IPS DF 4.7 (cell line): Measurements from ENCODE around the gene ERFE.
"Not testable (repeated sequence)": the region's sequence is repeated elsewhere in the genome, so short reads cannot be mapped to it uniquely, and the experiment has no call there.

Experiments
- DNase-seq: peaks from one replicate; pipeline ENCODE4 v3.0.0-alpha.2; 2013; ENCODE audit warnings: low spot score; ENCODE audit errors: extremely low read depth

Gene ERFE, protein sequence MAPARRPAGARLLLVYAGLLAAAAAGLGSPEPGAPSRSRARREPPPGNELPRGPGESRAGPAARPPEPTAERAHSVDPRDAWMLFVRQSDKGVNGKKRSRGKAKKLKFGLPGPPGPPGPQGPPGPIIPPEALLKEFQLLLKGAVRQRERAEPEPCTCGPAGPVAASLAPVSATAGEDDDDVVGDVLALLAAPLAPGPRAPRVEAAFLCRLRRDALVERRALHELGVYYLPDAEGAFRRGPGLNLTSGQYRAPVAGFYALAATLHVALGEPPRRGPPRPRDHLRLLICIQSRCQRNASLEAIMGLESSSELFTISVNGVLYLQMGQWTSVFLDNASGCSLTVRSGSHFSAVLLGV

DNA sequence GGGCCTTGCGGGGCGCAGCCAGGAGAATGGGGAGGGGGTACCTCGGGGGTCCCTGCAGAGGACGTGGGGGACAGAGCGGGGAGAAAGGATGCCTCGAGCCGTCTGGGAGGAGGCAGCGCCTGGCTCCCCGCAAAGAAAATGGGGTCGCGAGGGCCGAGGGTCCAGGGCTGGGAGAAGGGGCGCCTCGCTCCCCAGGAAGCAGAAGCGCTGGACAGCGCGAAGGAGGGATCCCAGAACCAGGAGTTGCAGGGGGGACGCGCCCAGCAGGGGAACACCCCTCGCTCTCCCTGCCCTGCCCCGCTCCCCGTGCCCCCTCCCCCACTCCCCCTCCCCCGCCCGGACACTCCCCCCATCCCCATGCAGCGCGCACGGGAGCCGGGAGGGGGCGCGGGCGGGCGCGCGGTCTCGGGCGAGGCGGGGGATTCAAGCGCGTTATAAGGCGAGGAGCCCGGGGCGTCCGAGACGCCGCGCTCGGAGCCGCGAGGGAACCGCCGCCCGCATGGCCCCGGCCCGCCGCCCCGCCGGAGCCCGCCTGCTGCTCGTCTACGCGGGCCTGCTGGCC, at the start of gene ERFE:
Gene ERFE (plus strand): TSS at position 462 of the 562 bp plus-strand sequence. CDS start 38 bp downstream, at position 500.
- DNase-seq = no peak

GRCh38 chr2:238113611-238114010, 45.2 kb upstream of the ERFE start:
- DNase-seq = no peak

DNA sequence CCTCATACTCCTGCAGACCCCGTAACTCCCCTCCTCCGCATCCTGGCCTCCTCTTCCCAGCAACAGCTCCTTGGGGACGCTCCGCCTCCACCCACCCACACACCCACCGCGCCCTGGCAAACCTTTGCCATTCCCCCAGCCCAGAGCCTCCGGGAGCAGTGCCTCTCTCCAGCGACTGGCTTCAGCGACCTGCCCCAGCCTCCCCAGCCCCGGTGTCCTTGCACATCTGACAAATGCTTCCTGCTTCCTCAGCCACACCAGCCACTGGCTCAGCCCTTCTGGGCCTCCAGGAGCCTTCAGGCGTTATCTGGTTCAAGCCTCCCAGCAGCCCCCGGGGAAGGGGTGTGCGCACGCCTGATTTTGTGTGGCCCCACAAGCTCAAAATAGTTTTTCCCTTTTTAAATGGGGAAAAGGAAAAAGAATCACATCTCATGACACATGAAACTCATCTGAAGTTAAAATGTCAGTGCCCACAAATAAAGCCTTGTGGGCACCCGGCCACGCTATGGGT, 44.4 kb upstream of the ERFE start:
- no peak for DNase-seq

DNA sequence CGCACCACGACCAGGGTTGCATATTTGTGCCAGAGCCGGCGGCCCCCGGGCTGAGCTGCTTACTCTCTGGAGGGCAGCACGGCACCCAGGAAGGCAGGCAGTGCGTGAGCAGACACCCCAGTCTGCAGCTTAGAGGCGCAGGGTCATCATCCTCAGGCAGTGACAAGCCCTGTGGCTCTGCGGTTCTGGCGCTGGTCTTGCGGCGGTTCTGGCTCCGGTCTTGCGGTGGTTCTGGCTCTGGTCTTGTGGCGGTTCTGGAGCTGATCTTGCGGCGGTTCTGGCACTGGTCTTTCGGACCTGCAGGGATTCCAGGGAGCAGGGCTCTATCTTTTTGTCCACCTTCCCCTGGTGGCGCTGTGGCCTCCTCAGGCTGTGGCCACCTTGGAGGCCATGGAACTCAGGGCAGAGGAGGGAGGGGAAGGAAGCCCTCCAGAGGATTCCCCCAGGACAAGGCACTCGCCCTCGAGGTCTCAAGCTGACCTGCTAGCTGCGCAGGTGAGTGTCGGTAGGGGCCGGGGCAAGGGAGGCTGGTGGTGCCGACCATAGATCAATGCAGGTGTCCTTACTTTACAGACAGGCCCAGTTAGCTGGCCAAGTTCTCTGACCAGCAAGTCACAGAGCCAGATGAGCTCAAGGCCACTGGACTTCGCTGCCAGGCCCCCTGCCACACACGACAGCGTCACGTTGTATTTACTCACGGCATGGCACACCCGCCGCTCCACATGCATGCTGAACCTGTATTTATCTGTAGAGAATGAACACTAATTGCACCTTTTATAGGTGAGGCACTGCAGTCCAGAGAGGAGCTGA, 43.7 kb upstream of the ERFE start:
- no peak for DNase-seq

GRCh38 chr2:238115709-238116108, 43.1 kb upstream of the ERFE start:
- not testable (repeated sequence) for DNase-seq

GRCh38 chr2:238116298-238117198, 42.2 kb upstream of the ERFE start:
- no peak for DNase-seq

DNA sequence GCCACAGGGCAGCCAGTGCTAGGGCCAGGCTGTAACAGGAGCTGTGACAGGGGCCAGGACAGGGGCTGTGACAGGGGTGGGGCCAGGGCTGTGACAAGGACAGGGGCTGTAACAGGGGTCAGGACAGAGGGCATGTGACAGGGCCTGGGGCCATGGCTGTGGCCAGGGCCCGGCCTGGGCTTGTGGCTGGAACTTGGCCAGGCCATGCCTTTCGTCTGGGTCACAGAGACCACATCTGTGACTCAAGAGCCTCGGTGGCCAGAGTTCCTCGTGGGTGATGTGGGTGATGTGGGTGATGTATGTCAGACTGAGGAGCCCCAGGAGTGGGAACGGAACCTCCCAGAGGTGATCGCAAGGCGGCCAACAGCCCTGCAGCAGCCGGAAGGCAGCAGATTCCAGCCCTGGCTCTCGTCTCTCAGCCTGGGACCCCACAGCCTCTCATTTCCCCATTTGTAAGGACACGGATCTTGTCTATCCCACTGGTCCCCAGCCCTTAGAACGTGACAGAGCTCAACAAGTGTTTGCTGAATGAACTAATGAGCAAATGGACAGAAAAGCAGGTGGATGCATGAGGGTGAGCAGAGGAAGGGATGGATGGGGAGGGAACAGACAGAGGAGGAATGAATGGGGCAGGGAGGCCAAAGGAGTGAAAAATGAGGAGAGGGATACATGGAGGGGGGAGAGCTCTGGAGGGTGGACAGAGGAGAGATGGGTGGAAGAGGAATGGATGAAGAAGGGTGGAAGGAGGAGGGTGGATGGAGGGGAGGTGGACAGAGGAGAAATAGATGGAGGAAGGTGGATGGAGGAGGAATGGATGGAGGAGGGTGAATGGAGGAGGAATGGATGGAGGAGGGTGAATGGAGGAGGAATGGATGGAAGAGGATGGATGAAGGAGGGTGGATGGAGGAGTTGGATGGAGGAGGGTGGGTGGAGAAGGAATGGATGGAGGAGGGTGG, 41.3 kb upstream of the ERFE start:
- DNase-seq = no peak

GRCh38 chr2:238119756-238120462, 38.9 kb upstream of the ERFE start:
- no peak for DNase-seq

- DNase-seq = no peak
Measured at GRCh38 chr2:238120463-238121298, 38.1 kb upstream of the ERFE start.

DNA sequence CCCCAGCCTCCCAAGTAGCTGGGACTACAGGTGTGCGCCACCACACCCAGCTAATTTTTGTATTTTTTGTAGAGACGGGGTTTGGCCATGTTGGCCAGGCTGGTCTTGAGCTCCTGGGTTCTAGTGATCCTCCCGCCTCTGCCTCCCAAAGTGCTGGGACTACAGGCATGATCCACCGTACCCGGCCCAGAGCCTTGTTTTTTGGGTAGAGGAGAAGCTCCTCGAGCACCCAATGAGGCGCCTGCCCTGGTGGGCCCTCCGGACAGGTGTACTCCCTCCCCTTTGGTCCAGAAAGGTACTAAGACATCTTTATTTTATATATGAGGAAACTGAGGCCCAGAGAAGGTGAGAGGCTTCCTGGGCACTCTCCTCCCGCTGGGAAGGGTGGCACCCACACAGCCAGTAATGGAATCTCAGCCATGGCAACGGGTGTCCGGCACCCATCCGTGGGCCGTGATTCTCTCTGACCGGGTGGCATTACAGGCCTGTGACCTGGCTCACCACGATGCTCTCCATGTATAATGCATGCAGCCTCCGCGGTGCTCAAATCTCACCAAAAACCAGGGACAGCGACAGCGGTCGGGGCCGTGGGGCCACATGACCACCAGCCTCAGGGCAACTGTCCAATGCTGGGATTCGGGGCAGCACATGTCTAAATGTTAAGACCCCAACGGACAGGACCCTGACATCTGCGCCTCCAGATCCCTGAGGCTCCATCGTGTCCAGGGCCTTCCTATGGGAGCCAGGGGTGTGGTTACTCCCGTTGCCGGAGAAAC, 37.1 kb upstream of the ERFE start:
- no peak for DNase-seq

DNA sequence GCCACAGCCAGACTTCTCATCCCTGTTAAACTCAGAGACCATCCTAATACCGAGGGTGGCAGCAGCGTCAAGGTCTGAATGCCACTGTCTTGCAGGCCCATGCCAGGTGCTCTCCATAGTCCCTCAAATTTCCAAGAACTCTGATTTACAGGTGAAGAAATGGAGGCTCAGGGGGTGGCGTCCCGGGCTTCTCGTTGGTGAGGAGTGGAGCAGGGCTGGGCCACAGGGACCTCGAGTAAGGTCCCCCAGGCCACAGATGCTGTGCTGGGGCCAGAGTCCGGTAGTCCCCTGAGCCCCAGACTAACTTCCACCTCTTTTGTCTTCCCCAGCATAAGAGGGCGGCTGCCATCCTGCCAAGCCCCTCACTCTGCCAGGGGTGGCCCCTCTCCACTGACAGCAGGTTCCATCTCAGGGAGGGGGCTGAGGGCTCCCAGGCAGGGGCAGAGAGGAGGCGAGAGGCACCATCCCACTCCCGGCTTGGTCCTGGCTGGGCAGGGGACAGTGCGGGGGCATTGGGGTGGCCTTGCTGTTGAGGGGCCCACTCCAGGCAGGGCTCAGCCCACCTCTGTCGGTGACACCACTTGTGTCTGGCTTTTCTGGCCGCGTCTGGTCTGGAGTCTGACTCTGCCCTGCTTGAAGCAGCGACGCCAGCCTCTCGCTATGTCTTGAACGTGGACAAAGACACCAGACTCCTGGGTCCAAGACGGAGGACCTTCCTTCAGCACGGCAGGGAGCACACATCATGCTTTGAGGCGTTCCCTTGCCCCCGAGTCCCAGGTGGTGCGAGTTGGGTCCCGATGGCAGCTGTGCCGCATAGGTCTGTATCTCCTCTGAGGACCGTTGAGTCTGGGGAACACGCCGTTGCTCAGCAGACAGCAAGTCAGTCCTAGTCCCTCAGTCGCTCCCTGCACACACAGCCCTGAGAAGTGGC, 36.2 kb upstream of the ERFE start:
- DNase-seq = no peak

- no peak for DNase-seq
Measured at GRCh38 chr2:238123218-238123971, 35.4 kb upstream of the ERFE start.

DNA sequence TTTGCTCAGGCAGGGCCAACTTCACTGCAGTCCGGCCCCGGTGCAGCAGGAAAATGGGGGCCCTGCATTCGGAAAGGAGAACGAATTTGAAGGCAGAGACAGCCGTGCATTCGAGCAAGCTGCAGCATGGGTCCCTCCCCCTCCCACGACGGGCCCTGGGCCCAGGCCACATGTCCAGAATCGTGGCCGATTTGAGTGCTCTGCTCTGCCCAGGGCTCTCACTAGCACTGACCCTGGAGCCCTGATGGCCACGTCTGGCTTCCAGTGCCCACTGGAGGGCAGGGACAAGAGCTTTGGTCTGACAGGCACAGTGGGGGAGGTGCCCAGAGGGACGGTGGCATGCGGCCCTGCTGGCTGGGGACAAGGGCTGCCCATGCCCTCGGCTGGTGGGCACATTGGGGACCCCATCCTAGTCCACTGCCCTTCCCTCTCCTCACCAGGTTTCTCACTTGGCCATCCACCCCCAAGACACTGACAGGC, 34.7 kb upstream of the ERFE start:
- DNase-seq = no peak

DNA sequence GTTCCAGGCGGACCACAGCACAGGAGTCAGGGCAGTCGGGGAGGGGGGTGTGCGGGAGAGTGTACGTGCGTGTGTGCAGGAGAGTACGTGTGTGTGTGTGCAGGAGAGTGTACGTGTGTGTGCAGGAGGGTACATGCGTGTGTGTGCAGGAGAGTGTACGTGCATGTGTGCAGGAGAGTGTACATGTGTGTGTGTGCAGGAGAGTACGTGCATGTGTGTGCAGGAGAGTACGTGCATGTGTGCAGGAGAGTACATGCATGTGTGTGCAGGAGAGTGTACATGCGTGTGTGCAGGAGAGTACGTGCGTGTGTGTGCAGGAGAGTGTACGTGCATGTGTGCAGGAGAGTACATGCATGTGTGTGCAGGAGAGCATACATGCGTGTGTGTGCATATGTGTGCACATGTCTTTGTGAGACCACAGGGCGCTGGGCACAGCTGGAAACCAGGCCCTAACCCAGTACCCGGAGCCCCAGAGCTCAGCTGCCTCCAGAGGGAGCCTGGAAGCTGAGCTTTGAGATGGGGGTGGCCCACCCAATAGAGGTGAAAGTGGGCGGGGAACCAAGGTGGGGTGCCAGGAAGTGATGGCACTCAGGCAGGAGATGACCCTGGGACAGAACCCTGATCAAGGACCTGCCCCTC, 34.2 kb upstream of the ERFE start:
- no peak for DNase-seq
